GM18507 (cell line): ENCODE results near the gene NT5DC1.

Source experiments
- DNase-seq: peaks from one replicate; pipeline ENCODE4 v3.0.0; 2011; ENCODE audit warnings: low read depth; ENCODE audit not compliant: insufficient read length; ENCODE audit errors: extremely low spot score
- FAIRE-seq: peaks from 2 replicates; lab custom pipeline; 2011; peaks lifted over from hg19 to GRCh38; lab: Jason Lieb, UNC

Gene NT5DC1

GRCh38 chr6:116218866-116219265, 118.2 kb downstream of the NT5DC1 start:
- no peak for DNase-seq
- no peak for FAIRE-seq

GRCh38 chr6:116221067-116221466, 120.4 kb downstream of the NT5DC1 start:
- DNase-seq (no peak), FAIRE-seq (no peak)

DNA sequence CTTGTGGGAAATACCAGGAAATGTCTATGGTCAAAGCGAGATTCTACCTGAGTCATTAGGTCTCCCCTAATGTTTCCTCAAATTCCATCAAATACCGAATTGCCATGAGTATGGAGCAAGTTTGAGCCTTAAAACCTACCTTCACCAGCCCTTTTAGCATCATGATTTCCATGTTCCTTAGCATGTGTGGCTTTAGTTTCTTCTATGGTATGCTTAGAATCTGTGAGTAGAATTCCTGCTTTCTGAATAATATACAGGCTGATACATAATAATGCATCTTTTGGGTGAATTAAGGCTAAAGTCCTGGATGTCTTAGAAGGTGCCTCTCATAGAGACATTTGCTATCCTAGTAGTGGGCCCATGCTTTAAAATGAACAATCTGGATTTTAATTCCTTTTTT, 121.3 kb downstream of the NT5DC1 start:
- DNase-seq (no peak), FAIRE-seq (no peak)

DNA sequence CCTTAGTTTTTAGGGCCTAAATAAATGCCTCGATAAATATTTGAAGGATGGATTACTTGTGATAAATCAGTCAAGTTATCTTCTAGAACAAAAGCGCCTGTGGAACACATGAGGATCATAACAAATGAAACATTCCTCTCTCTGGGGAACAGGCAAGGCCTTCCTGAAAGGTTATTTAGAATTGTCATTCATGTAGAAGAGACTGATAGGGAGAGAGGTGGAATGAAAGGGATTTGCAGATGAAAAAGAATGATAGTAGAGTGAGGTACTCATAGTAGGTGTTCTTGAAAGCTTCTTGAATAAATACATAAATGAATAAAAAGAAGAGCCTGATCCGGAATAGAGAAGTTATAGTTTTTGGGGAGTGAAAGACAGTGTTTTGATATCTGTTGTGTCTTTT, 122.7 kb downstream of the NT5DC1 start:
- no peak for FAIRE-seq
- DNase-seq, result no peak

GRCh38 chr6:116229287-116229913, 128.7 kb downstream of the NT5DC1 start:
- FAIRE-seq, result no peak
- DNase-seq, result no peak

- DNase-seq (no peak), FAIRE-seq (no peak)
Observed at GRCh38 chr6:116234689-116235088, 134.0 kb downstream of the NT5DC1 start.

GRCh38 chr6:116238083-116238482, 137.4 kb downstream of the NT5DC1 start:
- no peak for DNase-seq
- FAIRE-seq, result no peak

DNA sequence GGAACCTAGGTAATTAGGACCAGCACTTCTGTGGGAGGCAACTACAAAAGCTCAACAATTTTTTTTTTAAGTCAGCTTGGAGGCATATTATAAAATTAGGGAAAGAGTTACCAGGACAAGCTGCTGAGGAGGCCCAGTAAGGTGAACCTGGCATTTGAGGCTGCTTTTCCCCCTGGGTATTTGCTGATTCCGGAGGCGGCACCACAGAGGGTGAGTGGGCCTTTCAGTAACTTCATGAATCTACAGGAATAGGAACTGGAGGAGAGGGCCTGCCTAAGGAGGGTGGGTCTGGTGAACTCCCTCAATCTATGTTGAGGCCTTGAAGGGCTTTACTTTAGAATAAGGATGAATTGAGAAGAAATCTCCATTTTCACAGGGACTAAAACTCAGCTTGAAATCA, 138.6 kb downstream of the NT5DC1 start:
- no peak for FAIRE-seq
- no peak for DNase-seq

GRCh38 chr6:116239856-116240255, 139.2 kb downstream of the NT5DC1 start:
- no peak for DNase-seq
- FAIRE-seq, result no peak

DNA sequence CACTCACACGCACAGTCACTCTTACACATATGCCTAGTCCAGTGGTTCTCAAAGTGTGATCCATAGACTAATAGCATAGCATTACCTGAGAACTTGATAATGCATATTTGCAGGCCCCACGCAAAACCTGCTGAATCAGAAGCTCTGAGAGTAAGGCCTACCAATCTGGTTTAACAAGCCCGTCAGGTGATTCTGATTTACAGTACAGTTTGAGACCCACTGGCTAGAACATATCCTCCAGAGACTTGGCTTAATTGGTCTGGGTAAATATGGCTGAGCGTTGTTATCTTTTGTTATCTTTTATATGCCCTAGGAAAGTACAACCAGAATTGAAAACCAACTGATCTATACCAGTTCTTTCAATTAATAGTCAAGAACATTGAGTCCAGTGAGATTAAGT, 143.6 kb downstream of the NT5DC1 start:
- FAIRE-seq, result no peak
- DNase-seq, result no peak

- no peak for DNase-seq
- peak; percentile 21 for FAIRE-seq
Observed at GRCh38 chr6:116246089-116246488, 145.4 kb downstream of the NT5DC1 start.

DNA sequence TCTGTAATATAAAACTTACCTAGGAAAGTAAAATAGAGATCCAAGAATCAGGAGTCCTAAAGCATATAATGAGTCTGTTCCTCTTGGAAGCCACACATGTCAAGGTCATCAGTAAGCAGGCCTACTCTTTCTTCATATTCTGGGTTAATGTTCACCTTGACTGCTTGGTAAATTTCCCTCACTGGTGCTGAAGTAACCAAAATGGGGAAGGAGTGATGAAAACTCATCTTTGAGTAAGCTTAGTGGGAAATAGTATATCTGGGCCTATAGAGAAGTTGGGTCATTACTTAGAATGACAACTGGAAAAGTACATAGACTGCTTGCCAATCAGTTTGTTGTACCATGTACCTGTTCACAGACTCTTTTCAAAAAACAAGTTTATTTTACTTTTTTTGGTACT, 146.6 kb downstream of the NT5DC1 start:
- DNase-seq, result no peak
- FAIRE-seq, result peak; percentile 31

DNA sequence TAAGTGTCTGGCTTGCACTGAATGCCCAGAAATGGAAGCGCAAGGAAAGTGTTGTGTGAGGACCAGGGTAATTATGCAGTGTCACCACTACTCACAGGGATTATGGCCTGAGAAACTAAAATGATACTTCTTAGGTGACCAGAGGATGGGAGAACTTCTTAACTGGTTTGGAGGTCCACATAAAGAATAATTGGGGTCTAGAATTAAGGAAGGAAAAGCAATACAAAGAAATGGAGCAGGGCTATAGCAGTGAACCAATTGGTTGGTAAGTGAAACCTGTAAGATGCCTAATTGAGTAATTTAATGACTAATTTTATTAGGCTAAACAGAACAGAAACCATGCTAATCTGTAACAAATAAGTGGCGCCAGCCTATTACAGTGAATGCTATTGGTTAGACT, 147.9 kb downstream of the NT5DC1 start:
- FAIRE-seq (peak; percentile 18), DNase-seq (no peak)

- FAIRE-seq (no peak), DNase-seq (no peak)
Observed at GRCh38 chr6:116251568-116252384, 151.1 kb downstream of the NT5DC1 start.

GRCh38 chr6:116253188-116253504, 152.5 kb downstream of the NT5DC1 start:
- FAIRE-seq, result no peak
- no peak for DNase-seq

- peak; percentile 95 for FAIRE-seq
- peak; percentile 71 for DNase-seq
Observed at GRCh38 chr6:116253505-116254296, 153.0 kb downstream of the NT5DC1 start, which contains the start of gene TSPYL4. TSPYL4 (minus strand) TSS chr6:116254075; CDS start chr6:116254008, 67 bp downstream.

DNA sequence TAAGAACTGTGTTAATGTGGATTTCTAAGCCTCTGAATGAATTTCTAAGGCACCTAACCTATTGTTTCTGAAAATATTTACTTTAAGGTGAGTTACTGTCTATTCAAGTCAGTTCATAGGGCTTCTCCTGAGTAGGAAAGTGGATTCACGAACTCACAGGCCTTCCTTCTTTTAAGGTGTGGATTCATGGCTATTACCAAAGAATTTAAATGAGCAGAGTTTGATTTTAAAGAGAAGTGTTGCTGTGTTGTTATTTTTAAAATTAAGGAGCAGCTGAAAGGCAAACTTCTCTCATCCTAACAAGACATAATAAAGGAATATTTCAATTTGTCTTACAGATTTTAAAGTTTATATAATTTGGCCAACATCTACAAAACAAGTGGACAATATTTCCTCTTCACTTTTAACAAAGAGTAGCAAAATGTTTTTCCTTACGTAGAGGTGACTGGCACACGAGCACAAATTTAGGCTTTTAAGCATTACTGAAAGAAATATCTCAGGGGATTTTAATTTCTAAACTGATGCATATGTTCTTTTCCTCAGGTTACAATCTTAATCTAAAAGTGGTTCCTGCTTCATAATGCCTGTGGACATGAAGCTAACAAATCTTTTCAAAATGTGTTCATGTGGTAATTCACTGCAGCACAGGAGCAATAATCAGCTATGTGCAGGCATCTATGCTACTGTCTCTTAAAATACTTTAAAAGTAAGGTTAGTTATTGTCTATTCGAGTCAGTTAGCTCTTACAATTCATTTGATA, 153.8 kb downstream of the NT5DC1 start:
- no peak for DNase-seq
- no peak for FAIRE-seq

GRCh38 chr6:116255246-116255800, 154.7 kb downstream of the NT5DC1 start:
- no peak for FAIRE-seq

GRCh38 chr6:116256694-116257093, 156.0 kb downstream of the NT5DC1 start:
- DNase-seq, result no peak
- no peak for FAIRE-seq

More at GRCh38 chr6:116255246-116255800, 154.7 kb downstream of the NT5DC1 start:
- DNase-seq, result no peak
